NAMALWA (cell line): ENCODE results near the gene NFRKB.
"Not testable (repeated sequence)": the region's sequence is repeated elsewhere in the genome, so short reads cannot be mapped to it uniquely, and the experiment has no call there.

ENCODE experiments used
- DNase-seq: peaks from one replicate; pipeline ENCODE4 v3.0.0-alpha.2; 2015; ENCODE audit warnings: low spot score

The NFRKB gene

DNA sequence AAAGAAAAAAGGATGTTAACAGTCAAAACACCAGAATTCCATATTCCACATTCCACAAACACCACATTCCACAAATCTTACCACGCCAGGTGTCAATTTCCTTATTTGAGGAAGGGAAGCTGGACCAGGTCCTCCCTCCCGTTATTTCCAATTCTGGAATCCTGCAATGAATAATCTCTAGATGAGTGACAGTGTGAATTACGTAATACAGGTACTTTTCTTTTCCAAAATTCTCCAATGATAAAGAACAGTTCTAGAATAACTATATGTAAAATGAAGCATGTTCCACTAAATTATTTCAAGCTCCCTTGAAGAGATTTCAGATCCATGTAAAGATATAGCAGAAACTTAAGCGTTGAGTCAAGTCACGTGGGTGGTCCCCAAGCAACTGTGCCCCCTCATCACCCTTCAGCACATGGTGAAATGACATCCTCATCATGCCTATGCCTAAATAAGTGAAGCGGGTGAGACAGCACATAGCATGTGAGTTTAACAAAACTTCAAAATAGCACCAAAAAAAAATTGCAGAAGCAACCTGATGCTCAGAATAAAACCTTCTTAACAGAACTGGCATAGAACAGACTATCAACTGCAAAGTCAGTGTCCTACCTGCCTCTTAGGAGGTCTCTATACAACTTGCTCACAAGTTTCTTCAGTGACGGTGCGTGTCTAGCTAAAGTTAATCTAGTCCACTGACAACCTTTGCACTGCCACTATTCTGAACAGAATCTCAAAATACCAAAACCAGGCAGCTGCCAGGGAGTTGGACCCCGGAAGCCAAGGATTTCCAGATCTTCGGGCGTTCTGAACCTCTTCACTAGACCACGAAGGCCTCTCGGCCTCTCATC lies 876 bp downstream of the NFRKB start:
- peak; percentile 56 for DNase-seq

DNA sequence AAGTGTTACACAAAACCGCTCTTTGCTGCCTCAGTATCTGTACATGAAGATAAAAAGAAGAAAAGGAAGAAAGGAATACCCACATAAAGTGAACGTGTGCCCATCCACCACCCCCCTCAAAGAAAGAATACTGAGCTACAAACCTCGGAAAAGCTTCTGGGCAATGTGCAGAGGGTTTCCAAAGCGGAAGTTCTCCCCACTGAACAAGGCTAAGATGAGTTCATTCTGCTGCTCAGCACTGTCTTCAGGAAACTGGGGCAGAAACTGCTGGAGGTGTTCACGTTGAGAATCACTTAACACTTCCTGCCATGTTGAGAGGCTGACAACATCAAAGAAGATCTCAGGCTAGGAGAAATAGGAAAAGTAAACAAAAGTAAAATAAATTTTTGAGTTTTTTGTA lies 6.9 kb downstream of the NFRKB start:
- DNase-seq: no peak

DNA sequence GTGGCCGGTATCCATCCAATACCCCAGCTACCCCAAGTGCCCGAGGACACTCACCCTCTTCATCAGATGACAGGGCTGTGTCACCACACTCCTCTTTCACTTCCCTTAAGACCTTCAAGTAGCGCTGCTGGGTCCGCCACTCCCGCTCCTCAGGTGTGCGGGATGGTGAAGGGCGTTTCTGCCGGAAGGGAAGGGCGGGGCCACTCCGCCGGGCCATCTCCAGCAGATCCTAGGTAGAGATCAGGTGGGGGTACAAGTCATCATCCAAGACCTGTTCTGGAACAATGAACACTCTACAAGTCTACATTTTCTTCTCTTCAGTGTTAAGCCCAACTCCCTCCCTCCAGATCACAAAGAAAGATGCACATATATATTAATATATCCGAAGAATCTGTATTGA lies 10.0 kb downstream of the NFRKB start:
- no peak for DNase-seq

DNA sequence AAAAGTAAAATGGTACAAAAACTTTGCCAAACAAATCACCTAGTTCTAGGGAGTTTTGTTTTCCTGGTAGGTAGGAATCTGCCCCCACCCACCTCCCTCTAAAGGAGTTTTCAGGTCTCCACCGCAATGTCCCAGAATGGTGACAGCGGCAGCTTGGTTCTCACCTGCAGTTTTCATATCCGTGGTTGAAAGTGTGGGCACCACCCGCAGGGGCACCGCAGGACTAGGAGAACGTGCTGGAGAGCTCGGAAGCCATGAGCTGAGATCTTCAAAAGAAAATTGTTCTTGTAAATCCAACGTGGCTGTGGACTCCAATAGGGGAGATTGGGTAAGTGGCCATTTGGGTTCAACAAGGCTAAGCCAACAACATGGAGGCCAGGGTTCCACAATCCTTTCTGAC lies 10.8 kb downstream of the NFRKB start:
- DNase-seq: no peak

DNA sequence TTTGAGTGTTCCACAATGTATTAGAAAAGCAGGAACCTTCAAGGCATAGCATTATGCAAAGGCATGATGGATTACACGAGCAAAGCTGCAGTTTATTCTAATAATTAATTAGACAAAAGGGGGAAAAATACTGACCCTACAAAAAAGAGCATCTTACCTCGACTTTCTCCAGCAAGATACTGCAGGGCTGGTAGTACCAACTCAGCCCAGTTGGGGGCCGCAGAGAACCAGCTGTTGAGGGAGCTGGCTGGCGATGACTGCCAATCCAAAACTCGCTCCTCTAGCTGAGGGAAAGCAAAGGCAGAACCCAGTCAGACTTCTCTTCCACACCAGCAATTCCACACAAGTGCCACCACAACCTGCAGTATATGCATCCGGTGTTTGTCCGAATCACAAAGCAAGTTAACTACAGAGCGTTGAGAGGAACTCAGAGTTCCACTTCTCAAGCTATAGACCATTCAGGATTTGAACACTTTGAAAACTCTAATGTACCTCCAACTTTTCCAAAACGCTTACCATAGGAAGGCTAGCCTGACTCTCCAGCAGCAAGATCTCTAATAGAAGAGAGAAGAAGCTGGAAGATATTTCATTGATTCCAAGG lies 13.7 kb downstream of the NFRKB start:
- DNase-seq: peak; percentile 66

DNA sequence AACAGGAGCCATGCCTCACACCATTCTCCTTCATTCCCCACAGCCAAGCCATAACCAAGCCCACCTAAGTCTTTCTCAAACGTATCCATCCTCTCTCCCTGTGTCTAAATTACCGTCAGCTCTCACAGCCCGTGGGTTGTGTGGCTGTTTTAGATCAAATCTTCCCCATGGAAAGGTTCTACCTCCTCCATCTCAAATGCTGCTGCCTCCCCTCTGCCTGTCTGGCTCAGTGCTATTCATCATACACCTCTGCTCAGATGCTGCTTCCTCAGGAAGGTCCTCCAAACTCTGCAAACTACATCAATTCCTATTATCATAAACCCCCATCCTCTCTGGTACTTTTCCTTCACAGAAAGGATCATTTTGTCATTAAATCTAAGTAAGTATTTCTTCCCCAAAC lies 15.1 kb downstream of the NFRKB start:
- DNase-seq: no peak

DNA sequence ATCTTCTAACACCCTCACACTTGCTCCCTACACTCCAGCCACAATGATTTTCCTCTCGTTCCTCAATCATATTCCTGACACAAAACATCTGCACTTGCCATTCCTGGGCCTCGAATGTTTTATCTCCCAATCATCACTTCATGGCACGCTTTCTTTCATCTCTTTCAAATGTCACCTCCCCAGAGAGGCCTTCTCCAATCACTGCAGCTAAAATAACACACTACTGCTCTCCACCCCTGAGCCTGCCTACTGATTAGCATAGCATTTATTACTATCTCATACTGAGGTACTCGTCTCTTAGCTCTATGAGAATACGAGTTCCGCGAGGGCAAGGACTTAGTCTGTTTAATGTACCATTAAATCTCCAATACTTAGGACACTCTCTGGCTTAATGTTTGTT lies 23.5 kb downstream of the NFRKB start:
- DNase-seq: no peak

DNA sequence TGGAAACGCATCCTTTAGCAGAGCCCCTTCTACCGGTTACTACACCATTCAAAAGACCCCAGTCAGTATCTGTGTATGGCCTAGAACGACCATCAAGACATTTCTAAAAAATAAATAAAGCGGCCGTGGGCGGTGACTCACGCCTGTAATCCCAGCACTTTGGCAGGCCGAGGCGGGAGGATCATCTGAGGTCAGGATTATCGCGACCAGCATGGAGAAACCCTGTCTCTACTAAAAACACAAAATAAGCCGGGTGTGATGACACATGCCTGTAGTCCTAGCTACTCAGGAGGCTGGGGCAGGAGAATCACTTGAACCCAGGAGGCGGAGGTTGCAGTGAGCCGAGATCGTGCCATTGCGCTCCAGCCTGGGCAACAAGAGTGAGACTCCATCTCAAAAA lies 26.8 kb downstream of the NFRKB start:
- DNase-seq: not testable (repeated sequence)

DNA sequence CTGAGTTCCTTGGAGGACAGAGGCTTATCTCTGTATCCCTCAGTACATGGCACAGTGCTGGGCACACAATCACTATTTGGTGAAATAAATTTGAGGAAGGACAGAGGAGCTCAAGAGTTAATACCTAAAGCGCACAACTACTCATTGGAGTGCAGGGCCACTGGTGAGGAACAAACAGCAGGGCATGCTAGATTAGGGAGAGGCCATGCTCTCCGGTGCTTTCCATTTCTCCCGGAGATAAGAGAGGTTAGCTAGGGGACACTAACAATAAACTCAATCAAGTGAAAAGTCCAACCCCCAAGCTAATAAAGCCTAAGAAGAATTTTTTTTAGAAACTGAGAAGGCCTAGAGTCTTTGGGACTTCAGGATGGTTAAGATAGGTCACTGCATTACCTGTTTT lies 29.1 kb downstream of the NFRKB start:
- no peak for DNase-seq

DNA sequence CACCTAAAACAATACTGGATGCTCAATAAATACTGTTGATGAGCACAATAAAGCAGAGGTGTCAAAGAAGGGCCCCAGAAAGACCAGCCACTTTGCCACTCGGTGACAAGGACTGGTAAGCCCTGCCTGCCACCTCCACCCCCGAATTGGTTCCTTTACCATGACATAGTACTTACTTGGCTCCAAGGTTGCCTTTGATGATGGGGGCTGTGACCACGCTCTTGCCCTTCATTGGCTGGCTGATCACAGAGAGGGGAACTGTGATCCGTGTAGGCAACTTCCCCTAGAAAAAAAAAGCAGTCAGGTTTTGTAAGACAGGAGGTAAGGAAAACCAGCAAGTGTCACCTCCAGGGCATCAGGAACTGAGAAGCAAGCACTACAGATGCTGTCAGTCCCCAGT lies 29.7 kb downstream of the NFRKB start:
- DNase-seq: no peak

DNA sequence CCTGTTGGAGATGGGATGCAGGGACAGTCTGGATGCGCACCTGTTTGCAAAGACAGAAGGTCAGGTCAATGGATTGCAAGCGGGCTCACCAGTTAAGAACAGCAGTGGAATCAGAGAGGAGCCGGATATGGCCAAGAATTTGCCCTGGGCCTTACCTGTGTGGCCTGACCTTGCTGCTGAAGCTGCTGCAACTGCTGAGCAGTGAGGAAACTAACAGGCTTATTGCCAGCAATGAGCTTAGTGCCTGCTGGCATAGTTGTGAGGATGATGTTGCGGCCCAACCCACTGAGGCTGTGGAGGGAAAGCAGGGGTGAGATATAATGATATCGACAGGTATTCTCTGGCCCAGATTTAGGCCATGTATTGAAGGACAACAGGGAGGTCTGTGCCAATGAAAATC lies 30.6 kb downstream of the NFRKB start:
- no peak for DNase-seq

DNA sequence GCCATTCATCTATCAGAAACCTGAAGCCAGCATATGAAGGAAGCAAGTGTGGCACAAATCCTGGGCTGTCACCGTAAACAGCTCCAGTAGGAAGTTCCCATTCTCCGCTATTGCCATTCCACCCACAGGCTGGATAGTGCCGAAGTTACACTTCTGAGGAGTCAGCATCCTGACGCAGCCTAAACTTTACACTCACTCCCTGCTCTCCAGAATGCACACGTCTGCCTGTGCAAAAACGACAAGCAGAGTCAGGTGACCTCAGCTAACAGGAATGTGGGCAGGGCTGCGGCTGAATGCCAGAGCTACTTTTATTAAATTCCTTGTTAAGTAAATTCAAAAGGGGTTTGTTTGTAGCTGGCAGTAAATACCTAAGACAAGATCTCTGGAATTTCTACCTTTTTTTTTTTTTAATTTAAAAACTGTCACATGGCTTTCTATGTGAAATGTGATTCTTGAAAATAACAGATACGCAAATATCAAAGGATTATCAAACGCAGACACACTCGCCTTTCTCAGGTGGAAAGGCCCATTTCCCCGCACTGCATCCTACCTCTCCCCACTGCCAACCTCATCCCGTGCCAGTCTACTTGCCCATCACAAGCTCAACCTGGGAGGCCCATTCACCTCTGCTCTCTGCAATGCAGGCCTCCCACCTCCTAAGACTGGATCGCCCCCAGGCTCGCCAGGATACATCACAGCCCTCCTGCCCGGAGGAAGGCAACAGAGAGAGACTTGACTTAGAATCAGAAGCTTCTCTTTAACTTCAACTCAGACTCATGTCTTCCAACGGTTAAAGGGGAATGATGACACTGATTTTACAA lies 33.5 kb downstream of the NFRKB start:
- no peak for DNase-seq

DNA sequence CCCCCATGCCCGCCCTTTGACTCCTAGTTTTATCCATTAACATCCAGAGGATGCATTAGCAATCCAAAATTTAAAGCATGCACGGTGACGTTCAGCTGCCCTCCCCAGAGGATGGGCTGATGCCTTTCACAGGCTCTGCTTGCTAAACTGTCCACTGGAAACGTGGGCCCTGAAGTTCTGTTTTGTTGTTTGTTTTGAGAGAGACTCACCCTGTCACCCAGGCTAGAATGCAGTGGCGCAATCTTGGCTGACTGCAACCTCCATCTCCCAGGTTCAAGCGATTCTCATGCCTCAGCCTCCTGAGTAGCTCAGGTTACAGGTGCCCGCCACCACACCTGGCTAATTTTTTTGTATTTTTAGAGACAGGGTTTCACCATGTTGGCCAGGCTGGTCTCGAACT lies 39.3 kb downstream of the NFRKB start:
- DNase-seq: no peak

DNA sequence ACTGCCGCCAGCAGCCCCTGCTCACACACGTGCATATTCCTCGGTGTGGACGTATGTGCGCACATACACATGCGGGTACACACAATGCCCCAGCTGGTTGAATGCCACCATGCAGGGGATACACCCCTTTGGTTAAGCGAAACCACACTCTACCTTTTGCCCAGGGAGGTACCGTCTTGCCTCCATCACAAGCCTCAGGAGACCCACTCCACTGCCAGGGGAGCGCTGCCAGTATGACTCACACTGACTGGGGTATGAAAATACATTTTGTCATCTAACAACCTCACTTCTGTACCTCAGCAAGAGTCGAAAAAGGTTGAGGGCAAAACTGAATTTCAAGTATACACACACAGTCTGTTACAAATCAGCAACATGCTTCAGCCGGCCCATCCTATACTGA lies 40.3 kb downstream of the NFRKB start:
- no peak for DNase-seq

DNA sequence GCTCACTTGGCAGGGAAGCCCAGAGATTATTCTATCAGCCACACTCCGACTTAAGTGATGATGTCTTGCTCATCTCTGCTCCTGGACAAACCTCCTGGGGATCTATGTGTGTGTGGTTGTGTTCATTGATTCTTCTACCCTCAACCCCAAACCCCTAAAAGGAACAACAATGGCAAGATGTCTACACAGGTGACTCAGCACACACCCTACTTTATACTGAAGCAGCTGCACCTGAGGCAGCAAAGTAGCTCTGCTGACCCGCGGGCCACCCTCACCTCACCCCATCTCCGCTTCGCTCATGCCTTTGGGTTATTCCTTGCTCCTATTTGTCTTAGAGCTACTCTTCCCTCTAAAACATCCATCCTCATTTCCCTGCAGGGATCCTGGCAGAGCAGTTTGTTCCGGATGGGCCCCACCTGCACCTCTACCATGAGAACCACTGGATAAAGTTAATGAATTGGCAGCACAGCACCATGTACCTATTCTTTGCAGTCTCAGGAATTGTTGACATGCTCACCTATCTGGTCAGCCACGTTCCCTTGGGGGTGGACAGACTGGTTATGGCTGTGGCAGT lies 41.1 kb downstream of the NFRKB start:
- DNase-seq: no peak

DNA sequence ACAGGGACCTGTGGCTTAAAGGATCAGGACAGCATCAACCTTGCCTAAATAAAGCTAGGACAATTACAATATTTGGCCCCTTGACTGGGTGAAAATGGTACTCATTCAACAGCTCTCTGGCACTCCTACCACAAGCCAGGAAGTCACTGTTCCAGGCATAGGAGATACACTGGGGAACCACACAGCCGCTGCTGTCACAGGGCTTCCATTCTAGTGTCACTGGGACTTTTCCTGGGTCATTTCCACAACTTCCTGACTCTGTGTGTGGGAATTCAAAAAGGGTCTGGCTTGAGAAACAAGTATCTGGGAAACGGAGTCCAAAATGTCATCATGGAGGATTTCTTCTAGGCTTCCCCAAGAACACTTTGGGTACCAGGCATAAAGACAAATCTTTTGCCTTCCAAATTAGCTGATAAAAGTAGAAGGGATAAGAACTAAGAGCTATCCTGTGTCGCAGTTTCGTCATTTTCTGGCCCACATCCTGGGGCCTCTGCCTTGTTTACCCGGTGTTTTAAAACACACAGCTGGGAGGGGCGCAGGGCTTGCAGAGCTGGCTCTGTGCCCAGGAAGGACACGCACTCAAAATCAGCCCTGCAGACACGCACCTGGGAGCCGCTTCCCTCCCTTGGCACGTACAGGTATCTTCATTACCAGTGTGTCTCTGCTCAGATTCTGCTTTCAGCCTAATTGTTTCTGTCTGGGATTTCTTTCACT lies 41.7 kb downstream of the NFRKB start:
- DNase-seq: peak; percentile 62

DNA sequence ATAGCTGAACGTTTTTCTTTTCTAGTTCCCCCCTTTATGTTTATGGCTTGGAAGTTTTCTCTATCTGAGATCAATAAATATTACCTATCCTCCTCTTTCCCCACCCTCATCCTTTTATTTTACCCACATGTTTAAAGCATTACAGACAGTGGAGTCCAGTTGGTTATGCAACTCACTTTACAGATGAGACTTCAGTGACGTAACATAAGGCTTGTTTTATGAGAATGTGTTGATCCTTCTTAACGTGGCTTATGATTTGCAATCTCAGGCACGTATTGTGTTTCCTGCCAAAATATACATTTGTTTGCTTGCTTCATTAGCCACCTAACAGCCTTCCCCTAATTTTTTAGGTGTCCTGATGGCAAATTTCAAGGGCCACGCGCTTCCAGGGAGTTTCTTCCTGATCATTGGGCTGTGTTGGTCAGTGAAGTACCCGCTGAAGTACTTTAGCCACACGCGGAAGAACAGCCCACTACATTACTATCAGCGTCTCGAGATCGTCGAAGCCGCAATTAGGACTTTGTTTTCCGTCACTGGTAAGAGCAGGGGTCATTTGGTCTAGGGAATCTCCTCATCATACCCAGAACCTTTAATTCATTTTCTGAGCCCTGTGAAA lies 43.1 kb downstream of the NFRKB start:
- DNase-seq: no peak

DNA sequence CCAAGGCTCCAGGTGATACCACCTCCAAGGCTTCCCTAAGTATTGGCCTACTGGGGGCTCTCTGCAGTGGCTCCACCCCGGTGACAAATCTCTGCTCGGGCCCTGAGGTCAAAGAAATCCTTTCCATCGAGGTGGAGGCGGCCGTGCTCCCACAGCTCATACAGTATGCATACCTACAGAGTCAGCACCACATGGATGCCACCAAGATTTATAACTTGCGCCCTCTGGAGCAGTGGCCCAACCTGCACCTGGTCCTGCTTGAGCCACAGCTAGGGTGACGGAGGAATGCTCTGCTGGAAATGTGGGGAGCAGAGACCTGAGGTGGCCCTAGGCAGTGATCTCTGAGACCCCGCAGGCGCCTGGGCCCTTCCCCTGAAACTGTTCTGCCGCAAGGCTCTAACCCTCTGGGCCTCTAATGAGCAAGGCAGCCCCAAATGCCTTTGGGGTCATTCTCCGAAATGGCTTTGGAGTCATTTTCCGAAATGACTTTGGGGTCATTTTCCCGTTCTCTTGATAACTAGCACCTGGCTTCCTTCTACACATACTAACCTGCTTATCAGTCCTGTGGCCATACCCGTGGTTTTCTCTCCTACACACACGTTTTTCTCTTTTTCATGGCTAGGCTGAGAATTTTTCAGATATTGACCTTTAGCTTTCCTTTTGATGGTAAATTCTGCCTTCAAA lies 45.8 kb downstream of the NFRKB start:
- DNase-seq: no peak

DNA sequence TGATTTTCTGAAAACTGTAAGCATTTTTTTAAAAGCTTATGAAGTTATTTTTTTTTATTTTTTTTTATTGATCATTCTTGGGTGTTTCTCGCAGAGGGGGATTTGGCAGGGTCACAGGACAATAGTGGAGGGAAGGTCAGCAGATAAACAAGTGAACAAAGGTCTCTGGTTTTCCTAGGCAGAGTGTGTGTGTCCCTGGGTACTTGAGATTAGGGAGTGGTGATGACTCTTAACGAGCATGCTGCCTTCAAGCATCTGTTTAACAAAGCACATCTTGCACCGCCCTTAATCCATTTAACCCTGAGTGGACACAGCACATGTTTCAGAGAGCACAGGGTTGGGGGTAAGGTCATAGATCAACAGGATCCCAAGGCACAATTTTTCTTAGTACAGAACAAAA lies 48.0 kb downstream of the NFRKB start:
- DNase-seq: not testable (repeated sequence)

DNA sequence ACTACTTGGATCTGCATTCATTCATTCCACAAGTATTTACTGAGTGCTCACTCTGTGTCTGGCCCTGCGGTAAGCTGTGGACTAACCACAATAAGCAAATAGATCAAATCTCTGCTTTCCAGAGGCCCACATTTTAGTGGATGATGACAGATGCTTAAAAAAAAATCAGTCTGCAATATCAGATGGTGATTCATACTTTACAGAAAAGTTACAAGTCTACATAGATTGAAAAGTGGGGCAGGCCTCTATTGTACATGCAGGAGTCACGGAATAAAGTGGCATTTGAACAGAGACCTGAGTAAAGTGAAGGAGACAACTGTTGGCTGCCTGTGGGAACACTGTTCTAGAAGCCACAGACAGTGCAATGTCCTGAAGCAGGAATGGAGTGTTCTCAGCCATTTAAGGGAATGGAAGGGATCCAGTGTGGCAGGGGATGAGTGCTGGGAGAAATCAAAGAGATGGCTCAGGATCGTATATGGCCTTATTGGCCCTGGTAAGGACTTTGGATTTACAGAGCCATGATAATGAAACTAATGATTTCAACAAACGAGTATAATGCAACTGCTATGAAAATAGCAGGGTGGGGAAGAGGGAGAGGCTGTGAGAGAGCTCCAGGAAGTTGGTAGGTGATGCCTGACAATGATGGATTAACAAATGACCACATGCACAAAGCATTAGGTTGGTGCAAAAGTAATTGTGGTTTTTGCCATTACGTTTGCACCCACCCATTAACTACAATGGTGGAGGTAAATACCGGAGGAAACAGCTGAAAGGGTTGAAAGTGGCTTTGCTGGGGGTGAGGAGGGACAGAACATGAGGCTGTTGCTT lies 48.7 kb downstream of the NFRKB start:
- no peak for DNase-seq
